Chondrocyte (in vitro differentiated cells): ENCODE results near the gene SLC36A2. TPM values are rescaled to one million over a fixed set of nuclear protein-coding genes. Genes with fewer than 3 reads are reported as not detected.

Source experiments
- DNase-seq: peaks from one replicate; pipeline ENCODE4 v3.0.0; 2021; ENCODE audit warnings: mixed read lengths, low spot score
- H3K27ac Mint-ChIP-seq: one replicate; pipeline ENCODE4 v1.8.0; 2021; ENCODE audit warnings: mild to moderate bottlenecking, moderate library complexity, mixed read lengths; ENCODE audit not compliant: unreplicated experiment
- H3K27me3 Mint-ChIP-seq: 2 replicates; pipeline ENCODE4 v1.8.0; 2021; ENCODE audit warnings: low read depth, mixed read lengths
- H3K36me3 Mint-ChIP-seq: 2 replicates; pipeline ENCODE4 v1.8.0; 2021; ENCODE audit warnings: low read depth, mixed read lengths
- H3K4me1 Mint-ChIP-seq: 2 replicates; pipeline ENCODE4 v1.8.0; 2021; ENCODE audit warnings: low read depth, mild to moderate bottlenecking, mixed read lengths
- H3K4me3 Mint-ChIP-seq: one replicate; pipeline ENCODE4 v1.8.0; 2021; ENCODE audit warnings: mild to moderate bottlenecking, moderate library complexity, mixed read lengths; ENCODE audit not compliant: unreplicated experiment
- H3K9me3 Mint-ChIP-seq: 2 replicates; pipeline ENCODE4 v1.8.0; 2021; ENCODE audit warnings: low read depth, mixed read lengths
- total RNA-seq: library from RNA; stranded (reverse); gene quantifications from 3 replicates; pipeline ENCODE4 v1.2.1, GENCODE V29; 2021
- TF ChIP-seq, protein P1 (sequence below): fragments of 200-600 bp; sonication (generic); IDR thresholded peaks from 2 replicates; pipeline ENCODE4 v1.5.0; 2021; ENCODE audit warnings: antibody characterized with exemption, mild to moderate bottlenecking, moderate library complexity

The SLC36A2 gene
- total RNA-seq, 1 donor from 2014 or later: not detected

DNA sequence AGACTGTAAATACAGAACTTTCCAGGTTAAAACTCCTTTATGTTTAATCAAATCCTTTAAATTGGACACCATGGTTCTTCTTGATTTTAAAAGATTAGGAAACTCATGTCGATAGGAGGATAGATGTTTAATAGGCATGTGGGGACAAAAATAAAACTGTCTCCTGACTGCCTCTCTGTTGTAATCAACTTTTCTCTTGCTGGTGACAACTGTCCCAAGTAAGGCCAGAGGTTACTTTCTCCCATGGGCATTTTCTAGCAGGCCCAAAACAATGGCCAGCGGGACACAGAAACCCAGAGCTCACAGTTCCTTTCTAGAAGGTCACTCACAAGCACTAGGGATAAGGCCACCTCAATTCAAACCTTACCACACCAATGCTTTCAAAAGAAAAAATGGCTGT, 14.5 kb downstream of the SLC36A2 start:
- Mint-ChIP-seq H3K9me3 (no peaks in the 10 kb centered on the region), H3K4me1 (no peaks in the 10 kb centered on the region), H3K27me3 (peaks cover 18% of the 10 kb centered on the region), H3K36me3 (no peaks in the 10 kb centered on the region), H3K27ac (no peak overlapping the region), H3K4me3 (no peak overlapping the region)
- TF ChIP-seq, protein P1, sequence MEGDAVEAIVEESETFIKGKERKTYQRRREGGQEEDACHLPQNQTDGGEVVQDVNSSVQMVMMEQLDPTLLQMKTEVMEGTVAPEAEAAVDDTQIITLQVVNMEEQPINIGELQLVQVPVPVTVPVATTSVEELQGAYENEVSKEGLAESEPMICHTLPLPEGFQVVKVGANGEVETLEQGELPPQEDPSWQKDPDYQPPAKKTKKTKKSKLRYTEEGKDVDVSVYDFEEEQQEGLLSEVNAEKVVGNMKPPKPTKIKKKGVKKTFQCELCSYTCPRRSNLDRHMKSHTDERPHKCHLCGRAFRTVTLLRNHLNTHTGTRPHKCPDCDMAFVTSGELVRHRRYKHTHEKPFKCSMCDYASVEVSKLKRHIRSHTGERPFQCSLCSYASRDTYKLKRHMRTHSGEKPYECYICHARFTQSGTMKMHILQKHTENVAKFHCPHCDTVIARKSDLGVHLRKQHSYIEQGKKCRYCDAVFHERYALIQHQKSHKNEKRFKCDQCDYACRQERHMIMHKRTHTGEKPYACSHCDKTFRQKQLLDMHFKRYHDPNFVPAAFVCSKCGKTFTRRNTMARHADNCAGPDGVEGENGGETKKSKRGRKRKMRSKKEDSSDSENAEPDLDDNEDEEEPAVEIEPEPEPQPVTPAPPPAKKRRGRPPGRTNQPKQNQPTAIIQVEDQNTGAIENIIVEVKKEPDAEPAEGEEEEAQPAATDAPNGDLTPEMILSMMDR: no peak
- DNase-seq: no peak

DNA sequence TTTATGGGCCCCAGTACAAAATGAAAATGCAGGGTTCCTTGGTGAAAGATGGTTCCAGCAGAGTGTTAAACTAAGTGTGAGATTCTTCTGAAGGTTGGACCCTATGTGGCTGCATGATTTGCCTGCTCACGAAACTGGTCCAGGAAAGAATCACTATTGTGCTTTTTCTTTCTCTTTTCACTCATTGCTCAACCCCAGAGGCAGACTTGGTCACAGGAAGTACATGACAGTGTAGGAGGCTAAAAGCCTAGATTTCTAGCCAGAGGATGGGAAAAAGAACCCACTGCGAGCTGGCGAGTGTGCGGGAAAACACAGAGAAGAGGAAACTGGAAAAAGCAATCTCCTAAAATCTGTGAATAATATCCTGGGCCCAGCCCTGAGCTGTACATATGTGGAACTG, 18.6 kb downstream of the SLC36A2 start:
- H3K27ac Mint-ChIP-seq: no peak overlapping the region
- no peak overlapping the region for H3K4me3 Mint-ChIP-seq
- no peaks in the 10 kb centered on the region for H3K4me1 Mint-ChIP-seq
- no peaks in the 10 kb centered on the region for H3K9me3 Mint-ChIP-seq
- H3K36me3 Mint-ChIP-seq: no peaks in the 10 kb centered on the region
- peaks cover 20% of the 10 kb centered on the region for H3K27me3 Mint-ChIP-seq
- DNase-seq: no peak
- TF ChIP-seq, protein P1: no peak

DNA sequence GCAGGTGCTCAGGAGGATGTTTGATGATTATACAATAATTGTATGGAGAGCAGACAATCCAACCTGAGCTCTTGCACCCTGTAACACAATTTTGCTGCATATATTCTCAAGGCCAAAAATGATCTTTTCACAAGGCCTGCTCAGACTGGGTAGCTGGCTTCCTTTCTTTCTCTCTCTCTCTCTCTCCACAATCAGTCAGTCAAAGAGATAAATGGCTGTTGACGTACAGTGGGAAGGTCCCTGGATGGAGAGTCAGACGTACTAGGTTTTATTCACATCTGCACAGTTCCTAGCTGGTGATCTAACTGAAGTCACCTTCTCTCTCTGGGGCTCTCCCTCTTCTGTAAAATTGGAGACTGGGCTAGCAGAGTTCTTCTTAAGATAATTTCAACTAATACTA, 19.8 kb downstream of the SLC36A2 start:
- Mint-ChIP-seq H3K4me3 (no peak overlapping the region), H3K36me3 (no peaks in the 10 kb centered on the region), H3K27me3 (peaks cover 19% of the 10 kb centered on the region), H3K27ac (no peak overlapping the region), H3K9me3 (no peaks in the 10 kb centered on the region), H3K4me1 (no peaks in the 10 kb centered on the region)
- TF ChIP-seq, protein P1: no peak
- DNase-seq: no peak

DNA sequence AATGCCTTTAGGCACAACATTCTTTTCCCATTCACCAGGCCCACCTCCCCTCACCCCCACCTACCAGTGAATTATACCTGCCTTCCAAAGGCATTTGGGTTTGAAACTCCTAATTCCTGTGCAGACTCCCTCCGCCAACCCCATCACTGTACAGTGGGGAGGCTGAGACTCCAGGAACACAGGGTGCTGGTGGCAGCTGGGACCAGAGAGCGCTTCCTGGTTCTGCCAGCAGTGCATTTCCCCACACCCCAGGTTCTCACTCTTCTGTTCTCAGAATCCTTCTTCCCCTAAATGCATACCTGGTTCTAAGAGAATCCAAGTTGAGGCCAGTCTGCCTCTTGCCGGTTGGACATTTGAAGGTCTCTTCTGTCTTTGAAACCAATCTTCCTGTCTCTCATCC, 21.1 kb downstream of the SLC36A2 start:
- no peak overlapping the region for H3K27ac Mint-ChIP-seq
- TF ChIP-seq, protein P1: no peak
- DNase-seq: no peak
- H3K4me3 Mint-ChIP-seq: no peak overlapping the region
- H3K27me3 Mint-ChIP-seq: peaks cover 25% of the 10 kb centered on the region
- no peaks in the 10 kb centered on the region for H3K9me3 Mint-ChIP-seq
- H3K36me3 Mint-ChIP-seq: no peaks in the 10 kb centered on the region
- no peaks in the 10 kb centered on the region for H3K4me1 Mint-ChIP-seq

DNA sequence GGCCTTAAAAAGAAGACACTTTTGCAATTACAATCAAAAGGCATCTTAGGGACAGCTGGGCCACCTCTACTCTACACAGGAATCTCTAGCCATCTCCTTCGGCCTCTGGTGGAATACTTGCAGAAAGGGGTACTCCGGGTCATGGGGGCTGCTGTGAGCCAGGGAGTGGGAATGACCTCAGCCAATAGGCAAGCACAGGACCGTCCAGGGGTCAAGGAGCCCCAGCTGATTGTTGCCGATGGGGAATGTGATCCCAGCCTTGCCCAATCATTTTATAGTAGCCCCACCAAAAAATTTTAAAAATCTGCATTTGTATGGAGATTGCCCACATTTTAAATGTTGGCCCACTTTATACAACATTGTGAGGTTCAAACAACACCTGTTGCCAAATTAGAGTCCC, 26.9 kb downstream of the SLC36A2 start:
- no peak for DNase-seq
- Mint-ChIP-seq H3K4me3 (no peak overlapping the region), H3K27me3 (peaks cover 12% of the 10 kb centered on the region), H3K9me3 (no peaks in the 10 kb centered on the region), H3K27ac (no peak overlapping the region), H3K36me3 (no peaks in the 10 kb centered on the region), H3K4me1 (no peaks in the 10 kb centered on the region)
- TF ChIP-seq, protein P1: no peak
